Activated T-cell treated with anti-CD3 and anti-CD28 coated beads, Interleukin-2, amount 50 U/mL, for 72 hours (primary cell): ENCODE measurements around the gene OSGIN1. TPM values are rescaled to one million over a fixed set of nuclear protein-coding genes. Genes with fewer than 3 reads are reported as not detected.

Experiments
- ATAC-seq, 2 donors: fragments of 150-1000 bp; cut with Tn5 transposase; replicated peaks in 1 of 2; 2 replicates each; pipeline ENCODE4 v1.10.0; 2021; ENCODE audit warnings: moderate library complexity in 2 of 2, mild to moderate bottlenecking in 1 of 2
- DNase-seq, 2 donors: peaks; one replicate each; pipeline ENCODE4 v3.0.0; 2021 to 2022; ENCODE audit warnings: mixed read lengths in 1 of 2
- H3K27ac Mint-ChIP-seq: one replicate; pipeline ENCODE4 v1.8.0; 2022; ENCODE audit warnings: mild to moderate bottlenecking, moderate library complexity, mixed read lengths
- H3K27me3 Mint-ChIP-seq: one replicate; pipeline ENCODE4 v1.8.0; 2022; ENCODE audit warnings: low read depth, mixed read lengths
- H3K36me3 Mint-ChIP-seq, 2 donors: one replicate each; pipeline ENCODE4 v1.8.0; 2022; ENCODE audit warnings: mixed read lengths in 2 of 2, mild to moderate bottlenecking in 1 of 2; ENCODE audit not compliant: insufficient read depth in 2 of 2
- H3K4me1 Mint-ChIP-seq: one replicate; pipeline ENCODE4 v1.8.0; 2022; ENCODE audit warnings: low read depth, mixed read lengths
- H3K4me3 Mint-ChIP-seq, 2 donors: one replicate each; pipeline ENCODE4 v1.8.0; 2022; ENCODE audit warnings: mild to moderate bottlenecking in 2 of 2, mixed read lengths in 2 of 2, moderate library complexity in 2 of 2
- H3K9me3 Mint-ChIP-seq, 2 donors: one replicate each; pipeline ENCODE4 v1.8.0; 2022; ENCODE audit warnings: mixed read lengths in 2 of 2
- total RNA-seq, 2 donors: library from RNA; stranded (reverse); gene quantifications; one replicate each; pipeline ENCODE4 v1.2.3, GENCODE V29; 2022

Gene OSGIN1
- total RNA-seq, 2 donors from 2014 or later, result 0.67 to 2.4 TPM

- Mint-ChIP-seq H3K27me3 (peaks cover 12% of the 10 kb centered on the region), H3K4me1 (peaks cover 16% of the 10 kb centered on the region), H3K9me3 (no peaks in the 10 kb centered on the region), H3K4me3 (no peak overlapping the region), H3K27ac (no peak overlapping the region), H3K36me3 (no peaks in the 10 kb centered on the region)
- DNase-seq (no peak), ATAC-seq (no peak)
These were observed 1.5 kb upstream of the OSGIN1 start for GRCh38 chr16:83951544-83951943.

GRCh38 chr16:83952587-83952939 is 477 bp upstream of the OSGIN1 start:
- Mint-ChIP-seq H3K27me3 (peaks cover 12% of the 10 kb centered on the region), H3K36me3 (no peaks in the 10 kb centered on the region), H3K4me3 (peak overlapping the region; percentile 81 to 84), H3K27ac (no peak overlapping the region), H3K4me1 (peaks cover 16% of the 10 kb centered on the region), H3K9me3 (no peaks in the 10 kb centered on the region)
- ATAC-seq (no peak), DNase-seq (no peak)

- no peaks in the 10 kb centered on the region for H3K36me3 Mint-ChIP-seq
- H3K9me3 Mint-ChIP-seq, result no peaks in the 10 kb centered on the region
- no peak overlapping the region for H3K27ac Mint-ChIP-seq
- peak; percentile 27 to 48 for ATAC-seq
- DNase-seq, result peak; percentile 20 to 24
- peaks cover 16% of the 10 kb centered on the region for H3K4me1 Mint-ChIP-seq
- H3K27me3 Mint-ChIP-seq, result peaks cover 12% of the 10 kb centered on the region
- peak overlapping the region; percentile 81 to 84 for H3K4me3 Mint-ChIP-seq
These were observed 946 bp downstream of the OSGIN1 start for GRCh38 chr16:83953796-83954576.

GRCh38 chr16:83954577-83955016 is 1.6 kb downstream of the OSGIN1 start:
- peak overlapping the region in 1 of 2 donors; percentile 81 for H3K4me3 Mint-ChIP-seq
- no peak for DNase-seq
- peaks cover 16% of the 10 kb centered on the region for H3K4me1 Mint-ChIP-seq
- H3K9me3 Mint-ChIP-seq, result no peaks in the 10 kb centered on the region
- H3K27ac Mint-ChIP-seq, result no peak overlapping the region
- H3K27me3 Mint-ChIP-seq, result peaks cover 12% of the 10 kb centered on the region
- no peaks in the 10 kb centered on the region for H3K36me3 Mint-ChIP-seq
- ATAC-seq, result no peak

- Mint-ChIP-seq H3K27ac (no peak overlapping the region), H3K9me3 (no peaks in the 10 kb centered on the region), H3K36me3 (no peaks in the 10 kb centered on the region), H3K27me3 (peaks cover 12% of the 10 kb centered on the region), H3K4me1 (peaks cover 16% of the 10 kb centered on the region), H3K4me3 (no peak overlapping the region)
- ATAC-seq, result no peak
- no peak for DNase-seq
These were observed 2.4 kb downstream of the OSGIN1 start for GRCh38 chr16:83955218-83956130.

GRCh38 chr16:83956336-83957289 is 3.6 kb downstream of the OSGIN1 start:
- H3K9me3 Mint-ChIP-seq, result no peaks in the 10 kb centered on the region
- H3K27ac Mint-ChIP-seq, result no peak overlapping the region
- H3K36me3 Mint-ChIP-seq, result no peaks in the 10 kb centered on the region
- ATAC-seq (peak; percentile 53 to 54), DNase-seq (peak; percentile 80 to 83)
- H3K27me3 Mint-ChIP-seq, result peaks cover 12% of the 10 kb centered on the region
- H3K4me1 Mint-ChIP-seq, result peaks cover 16% of the 10 kb centered on the region
- H3K4me3 Mint-ChIP-seq, result no peak overlapping the region

GRCh38 chr16:83957296-83957855 is 4.3 kb downstream of the OSGIN1 start:
- ATAC-seq, result no peak
- H3K36me3 Mint-ChIP-seq, result no peaks in the 10 kb centered on the region
- no peak for DNase-seq
- H3K27me3 Mint-ChIP-seq, result peaks cover 12% of the 10 kb centered on the region
- H3K4me3 Mint-ChIP-seq, result no peak overlapping the region
- H3K4me1 Mint-ChIP-seq, result peaks cover 13% of the 10 kb centered on the region
- H3K27ac Mint-ChIP-seq, result no peak overlapping the region
- H3K9me3 Mint-ChIP-seq, result no peaks in the 10 kb centered on the region

- H3K27ac Mint-ChIP-seq, result no peak overlapping the region
- H3K9me3 Mint-ChIP-seq, result no peaks in the 10 kb centered on the region
- H3K27me3 Mint-ChIP-seq, result peaks cover 12% of the 10 kb centered on the region
- no peak for DNase-seq
- no peak for ATAC-seq
- H3K4me1 Mint-ChIP-seq, result peaks cover 4% of the 10 kb centered on the region
- H3K36me3 Mint-ChIP-seq, result no peaks in the 10 kb centered on the region
- H3K4me3 Mint-ChIP-seq, result no peak overlapping the region
These were observed 5.3 kb downstream of the OSGIN1 start for GRCh38 chr16:83958137-83958845.

GRCh38 chr16:83958846-83959565 is 6.0 kb downstream of the OSGIN1 start:
- DNase-seq (no peak), ATAC-seq (no peak)
- Mint-ChIP-seq H3K36me3 (no peaks in the 10 kb centered on the region), H3K27me3 (peaks cover 10% of the 10 kb centered on the region), H3K27ac (no peak overlapping the region), H3K4me1 (no peaks in the 10 kb centered on the region), H3K4me3 (no peak overlapping the region), H3K9me3 (no peaks in the 10 kb centered on the region)

- Mint-ChIP-seq H3K4me1 (no peaks in the 10 kb centered on the region), H3K27me3 (peaks cover 2% of the 10 kb centered on the region), H3K36me3 (no peaks in the 10 kb centered on the region), H3K27ac (no peak overlapping the region), H3K4me3 (no peak overlapping the region), H3K9me3 (no peaks in the 10 kb centered on the region)
- ATAC-seq, result no peak
- no peak for DNase-seq
These were observed 6.8 kb downstream of the OSGIN1 start for GRCh38 chr16:83959656-83960434.
